Stimulated activated CD8-positive, alpha-beta memory T cell treated with anti-CD3 and anti-CD28 coated beads, Interleukin-7, amount 100 ng/mL, for 48 hours (primary cell): ENCODE results near the gene HP1BP3.

Source experiments
- DNase-seq, 2 donors: peaks; one replicate each; pipeline ENCODE4 v3.0.0-alpha.2; 2020; ENCODE audit warnings: low read depth in 1 of 2; ENCODE audit errors: extremely low read depth in 1 of 2

The HP1BP3 gene

DNA sequence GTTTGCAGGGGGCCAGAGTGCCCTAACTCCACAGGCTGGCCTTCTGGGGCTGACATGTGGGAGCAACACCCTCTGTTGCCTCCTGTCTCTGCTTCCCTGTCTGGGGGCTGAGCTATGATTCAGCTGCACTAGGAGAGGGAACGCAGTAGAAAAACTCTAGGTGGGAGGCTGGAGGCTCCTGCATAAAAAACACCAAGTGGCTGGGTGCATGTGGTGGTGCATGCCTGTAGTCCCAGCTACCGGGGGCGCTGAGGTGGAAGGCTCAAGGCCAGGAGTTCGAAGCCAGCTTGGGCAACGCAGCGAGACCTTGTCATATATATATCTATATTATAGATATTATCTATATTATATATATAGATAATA is 74.9 kb downstream of the HP1BP3 start:
- no peak for DNase-seq

- no peak for DNase-seq
These were observed 75.6 kb downstream of the HP1BP3 start for GRCh38 chr1:20711285-20712214.

GRCh38 chr1:20710469-20711284 is 76.4 kb downstream of the HP1BP3 start:
- no peak for DNase-seq

DNA sequence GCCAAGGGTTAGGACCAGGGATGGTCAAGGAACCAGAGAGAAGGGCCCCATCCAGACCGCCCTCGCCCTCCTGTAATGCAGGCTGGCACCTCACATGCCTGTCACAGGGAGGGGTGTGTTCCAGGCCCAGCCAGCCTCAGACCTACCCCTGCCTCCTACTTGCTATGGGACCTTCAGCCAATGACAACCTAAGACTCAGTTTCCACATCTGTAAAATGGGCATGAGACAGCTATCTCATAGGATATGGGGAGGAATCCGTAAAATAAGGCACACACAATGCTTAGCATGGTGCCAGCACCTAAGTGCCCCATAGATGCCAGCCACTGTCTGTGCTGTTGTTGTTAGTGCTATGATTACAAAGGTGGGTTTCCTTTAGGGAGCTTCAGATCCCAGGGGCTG is 77.2 kb downstream of the HP1BP3 start:
- DNase-seq: no peak

DNA sequence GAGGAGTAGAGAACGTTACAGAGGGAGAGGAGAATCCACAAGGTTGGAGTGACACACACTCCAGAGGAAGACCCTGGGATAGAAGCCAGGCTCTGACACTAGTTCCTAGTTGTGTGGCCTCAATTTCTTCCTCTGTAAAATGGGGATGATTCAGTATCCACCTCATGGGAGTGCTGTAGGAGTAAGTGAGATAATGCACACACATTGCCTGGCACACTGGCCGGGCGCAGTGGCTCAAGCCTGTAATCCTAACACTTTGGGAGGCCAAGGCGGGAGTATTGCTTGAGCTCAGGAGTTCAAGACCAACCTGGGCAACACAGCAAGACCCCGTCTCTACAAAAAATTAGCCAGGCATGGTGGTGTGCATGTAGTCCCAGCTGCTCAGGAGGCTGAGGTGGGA is 78.2 kb downstream of the HP1BP3 start:
- DNase-seq: no peak

DNA sequence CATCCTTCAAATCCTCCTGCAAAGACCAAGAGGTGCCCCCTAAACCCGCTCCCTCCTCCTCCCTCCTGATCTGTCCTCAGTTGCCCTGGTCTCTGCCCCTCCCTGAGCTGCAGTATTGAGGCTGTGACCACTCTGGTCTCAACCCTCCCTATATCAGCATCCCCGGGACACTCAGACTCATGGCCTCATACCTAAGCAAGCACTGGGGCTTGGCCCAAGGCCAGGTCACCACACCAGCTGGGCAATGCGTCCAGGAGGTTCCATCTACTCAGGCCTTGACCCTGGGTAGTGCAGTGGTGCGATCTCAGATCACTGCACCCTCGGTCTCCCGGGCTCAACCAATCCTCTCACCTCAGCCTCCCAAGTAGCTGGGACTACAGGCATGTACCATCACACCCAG is 79.0 kb downstream of the HP1BP3 start:
- DNase-seq: no peak

DNA sequence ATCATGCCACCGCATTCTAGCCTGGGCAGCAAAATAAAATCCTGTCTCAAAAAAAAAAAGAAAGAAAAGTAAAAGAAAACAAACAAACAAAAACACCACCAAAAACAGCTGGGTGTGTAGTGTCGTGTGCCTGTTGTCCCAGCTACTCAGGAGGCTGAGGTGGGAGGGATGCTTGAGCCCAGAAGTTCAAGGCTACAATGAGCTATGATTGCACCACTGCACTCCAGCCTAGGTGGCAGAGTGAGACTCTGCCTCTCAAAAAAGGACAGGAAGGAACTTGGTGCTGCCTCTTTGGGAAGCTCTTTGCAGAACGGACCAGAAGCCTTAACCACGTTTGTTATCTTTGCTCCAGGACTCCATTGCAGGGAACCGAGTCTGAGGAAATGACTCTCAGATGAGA is 80.3 kb downstream of the HP1BP3 start:
- no peak for DNase-seq

DNA sequence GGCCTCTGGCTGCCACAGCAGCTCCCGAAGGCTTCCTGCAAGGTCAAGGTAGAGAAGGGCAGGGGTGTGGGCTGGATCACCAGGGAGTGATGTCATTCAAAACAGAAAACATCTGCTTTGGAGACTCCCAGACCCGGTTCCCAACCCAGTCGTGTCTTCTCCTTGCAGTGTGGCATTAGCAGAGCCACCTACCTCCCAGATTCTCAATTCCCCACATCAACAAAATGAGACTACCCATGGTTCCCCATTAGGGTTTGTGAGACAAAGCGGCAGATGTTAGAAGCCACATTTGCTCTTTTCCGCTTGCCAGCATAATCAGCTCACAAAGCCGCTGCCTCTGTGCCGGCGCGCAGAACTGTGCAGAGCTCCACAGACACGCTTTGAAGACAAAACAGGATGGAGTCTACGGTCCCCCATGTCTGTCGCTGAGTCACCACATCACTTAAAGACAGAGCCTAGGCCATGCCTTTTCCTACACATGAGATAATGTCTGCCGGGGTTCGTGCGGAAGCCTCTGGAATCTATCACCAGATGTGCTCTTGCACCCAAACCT is 81.8 kb downstream of the HP1BP3 start:
- DNase-seq: no peak

- DNase-seq: no peak
These were observed 82.5 kb downstream of the HP1BP3 start for GRCh38 chr1:20704390-20705202.

DNA sequence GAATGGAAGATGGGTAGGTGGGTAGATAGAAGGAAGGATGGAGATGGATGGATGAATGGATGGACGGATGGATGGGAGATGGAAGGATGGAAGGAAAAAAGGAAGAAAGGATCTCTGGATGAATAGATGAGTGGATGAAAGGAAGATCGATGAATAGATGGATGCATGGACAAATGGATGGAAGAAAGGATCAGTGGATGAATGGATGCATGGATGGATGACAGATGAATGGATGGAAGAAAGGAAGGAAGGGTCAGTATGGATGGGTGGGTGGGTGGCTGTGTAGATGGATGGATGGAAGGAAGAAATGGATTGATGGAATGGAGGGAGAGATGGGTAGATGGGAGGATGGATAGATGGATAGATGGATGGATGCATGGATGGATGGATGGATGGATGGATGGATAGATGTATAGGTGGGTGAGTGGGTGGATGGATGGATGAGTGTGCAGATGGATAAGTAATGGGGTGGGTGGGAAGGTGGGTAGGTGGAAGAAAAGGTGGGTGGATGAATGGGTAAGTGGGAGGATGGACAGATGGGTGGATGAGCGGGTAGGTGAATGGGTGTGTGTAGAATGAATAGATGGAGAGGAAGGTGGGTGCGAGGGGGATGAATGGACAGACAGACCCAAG is 83.9 kb downstream of the HP1BP3 start:
- no peak for DNase-seq

GRCh38 chr1:20702416-20702815 is 84.7 kb downstream of the HP1BP3 start:
- no peak for DNase-seq

- no peak for DNase-seq
These were observed 85.3 kb downstream of the HP1BP3 start for GRCh38 chr1:20701847-20702246.

GRCh38 chr1:20701446-20701845 is 85.7 kb downstream of the HP1BP3 start:
- no peak for DNase-seq

GRCh38 chr1:20700636-20701215 is 86.4 kb downstream of the HP1BP3 start:
- DNase-seq: no peak

- DNase-seq: no peak
These were observed 87.5 kb downstream of the HP1BP3 start for GRCh38 chr1:20699558-20699957.

DNA sequence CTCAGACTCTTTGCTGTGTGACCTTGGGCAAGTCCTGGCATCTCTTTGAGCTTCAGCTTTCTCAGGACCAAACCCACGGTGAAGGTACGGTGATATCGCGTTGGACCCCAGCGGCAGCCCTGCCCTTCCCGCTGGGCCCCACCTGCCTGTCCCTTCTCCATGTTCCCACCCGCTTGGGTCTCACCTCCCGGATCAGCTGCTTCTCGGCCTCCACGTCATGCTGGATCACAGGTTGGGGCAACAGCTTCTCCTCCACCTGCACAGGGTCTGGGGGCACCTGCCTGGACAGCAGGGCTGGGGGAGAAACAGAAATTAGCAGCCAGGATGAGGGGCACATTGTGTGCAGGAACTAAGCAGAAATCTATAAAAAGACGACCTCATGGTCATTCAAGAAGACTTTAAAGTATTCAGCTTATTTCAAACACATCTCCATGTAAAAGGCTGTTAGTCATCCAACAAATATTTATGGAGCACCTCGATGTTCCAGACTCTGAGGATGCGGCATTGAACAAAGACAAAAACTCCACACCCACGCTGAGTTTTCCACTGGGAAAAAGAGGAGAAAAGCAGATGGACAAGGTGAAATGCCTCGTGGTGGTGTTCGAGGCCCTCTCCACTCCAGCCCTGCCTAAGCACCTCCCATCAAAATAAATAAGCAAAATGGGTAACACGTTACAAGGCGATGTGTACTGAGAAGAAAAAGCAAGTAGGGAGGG is 88.8 kb downstream of the HP1BP3 start:
- DNase-seq: no peak

DNA sequence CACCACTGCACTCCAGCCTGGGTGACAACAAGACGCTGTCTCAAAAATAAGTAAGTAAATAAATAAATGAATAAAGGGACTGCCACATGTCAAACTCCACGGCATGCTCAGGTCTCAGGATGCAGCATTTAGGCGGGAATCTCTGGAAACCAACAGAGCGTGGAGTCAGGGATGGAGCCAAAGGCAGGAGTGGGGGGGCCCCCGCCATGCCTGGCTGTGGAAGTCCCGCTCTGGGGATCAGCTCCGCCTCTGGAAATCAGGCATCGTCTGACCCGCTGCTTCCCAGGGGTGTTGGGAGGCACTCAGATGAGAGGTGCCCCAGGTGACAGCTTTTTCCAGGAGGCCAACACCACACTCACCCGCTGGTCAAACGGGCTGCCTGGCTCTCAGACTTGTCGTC is 89.5 kb downstream of the HP1BP3 start:
- no peak for DNase-seq

DNA sequence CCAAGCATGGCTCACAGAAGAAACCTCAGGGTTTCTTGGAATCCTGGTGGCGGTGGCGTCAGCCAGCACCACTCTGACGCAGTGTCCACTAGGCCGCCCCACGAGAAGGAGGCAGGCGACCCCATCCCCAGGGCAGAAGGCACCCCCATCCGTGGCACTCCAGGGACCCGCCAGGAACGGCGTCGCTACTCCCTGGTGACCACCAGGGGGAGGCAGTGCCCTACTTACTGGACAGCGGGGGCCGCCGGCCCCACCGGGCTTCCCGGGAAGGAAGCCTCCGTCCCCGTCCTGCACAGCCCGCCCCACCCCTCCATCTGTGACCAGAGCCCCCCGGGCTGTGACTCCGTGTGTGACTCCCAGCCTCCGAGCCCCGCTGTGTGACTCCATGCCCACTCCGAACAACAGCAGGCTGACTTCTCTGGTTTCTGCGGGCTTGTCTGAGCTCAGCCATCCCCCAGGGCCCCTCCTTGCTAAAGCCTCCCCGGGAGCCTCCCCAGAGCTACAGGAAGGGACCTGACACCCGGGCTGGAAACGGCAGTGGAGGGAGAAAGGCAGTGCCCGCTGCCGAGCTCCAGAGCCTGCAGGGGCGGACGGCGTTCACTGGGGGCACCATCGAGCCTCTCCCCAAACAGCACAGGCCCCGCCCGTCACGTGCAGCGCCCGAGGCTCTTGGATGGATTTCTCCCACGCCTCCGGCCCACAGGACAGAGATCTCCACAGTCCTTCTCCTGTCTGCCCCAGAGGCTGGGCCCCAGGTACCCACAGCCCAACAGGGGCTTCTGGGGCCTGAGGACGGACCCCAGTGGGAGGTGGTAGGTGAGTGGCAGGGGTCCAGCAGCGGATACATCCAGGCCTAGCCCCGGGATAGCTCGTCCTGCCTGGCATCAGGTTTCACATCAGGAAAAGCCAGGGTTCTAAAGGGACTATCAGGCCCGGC is 90.4 kb downstream of the HP1BP3 start:
- peak; percentile 34 to 59 for DNase-seq
